Stimulated activated CD4-positive, alpha-beta T cell treated with anti-CD3 and anti-CD28 coated beads, TNF-alpha, amount 100 ng/mL, for 4 hours (primary cell): ENCODE measurements around the gene RBKS.
"Not testable (repeated sequence)": the region's sequence is repeated elsewhere in the genome, so short reads cannot be mapped to it uniquely, and the experiment has no call there.

Experiments
- DNase-seq, 3 experiments: peaks; one replicate each; pipeline ENCODE4 v3.0.0-alpha.2; 2020; ENCODE audit warnings: low read depth in 3 of 3

RBKS gene

DNA sequence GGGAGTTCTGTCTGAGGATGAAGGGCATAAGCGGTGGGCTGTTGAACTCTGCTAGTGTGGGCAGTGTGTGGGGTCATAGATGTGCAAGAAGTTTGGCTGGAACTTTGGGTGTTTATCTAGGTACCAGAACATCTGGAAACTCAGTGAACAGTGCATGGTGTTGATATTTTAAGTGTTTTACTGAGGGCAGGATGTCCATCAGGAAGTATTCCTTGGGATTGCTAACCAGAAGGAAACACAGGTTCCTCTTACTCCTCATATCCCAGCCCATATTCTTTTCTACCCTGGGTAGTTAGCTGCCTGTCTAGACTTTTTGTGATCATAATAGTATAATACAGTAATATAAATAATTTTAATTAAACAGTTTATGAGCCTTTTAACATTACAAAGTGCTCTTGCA is 15.9 kb upstream of the RBKS start:
- DNase-seq: no peak

DNA sequence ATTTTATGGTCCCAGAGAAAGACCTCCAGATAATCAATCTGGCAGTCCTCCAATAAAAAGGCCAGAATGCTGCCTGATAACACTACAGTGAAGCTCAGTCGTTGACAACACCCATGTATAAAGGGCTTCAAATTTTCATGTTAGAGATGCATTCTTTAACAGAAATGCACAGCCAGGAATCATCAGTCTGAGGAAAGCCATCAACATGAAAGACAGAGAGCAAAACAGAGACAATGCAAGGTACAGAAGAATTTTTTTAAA is 14.1 kb upstream of the RBKS start:
- no peak for DNase-seq

DNA sequence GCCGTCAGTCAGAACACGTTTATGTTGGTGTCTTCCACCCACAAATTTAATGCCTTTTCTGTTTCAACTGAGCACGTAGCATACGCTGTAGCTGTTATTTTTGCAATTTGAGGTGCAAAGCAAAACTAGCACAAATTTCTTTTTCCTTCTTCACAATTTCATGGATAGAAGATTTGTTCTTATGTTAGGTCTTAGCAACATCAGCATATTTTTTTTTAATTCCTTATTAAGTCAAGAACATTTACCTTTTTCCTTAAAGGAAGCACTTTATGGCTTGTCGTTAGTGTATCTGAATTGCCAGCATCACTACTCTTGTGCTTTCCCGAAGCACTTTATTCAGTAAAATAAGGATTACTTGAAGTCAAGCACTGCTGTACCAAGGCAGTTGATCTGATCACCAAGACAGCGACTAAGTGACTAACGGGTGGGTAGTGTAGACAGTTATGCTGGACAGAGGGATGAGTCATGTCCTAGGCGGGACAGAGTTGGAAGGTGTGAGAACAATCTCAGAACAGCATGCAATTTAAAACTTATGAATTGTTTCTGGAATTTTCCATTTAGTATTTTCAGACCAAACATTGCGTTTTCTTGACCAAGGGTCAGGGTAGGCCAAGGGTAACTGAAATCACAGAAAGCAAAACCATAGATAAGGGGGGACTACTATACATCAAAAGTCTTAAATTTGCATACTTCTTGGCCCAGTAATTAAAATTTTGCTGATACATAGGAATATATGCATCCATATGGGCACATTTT is 13.6 kb upstream of the RBKS start:
- no peak for DNase-seq

DNA sequence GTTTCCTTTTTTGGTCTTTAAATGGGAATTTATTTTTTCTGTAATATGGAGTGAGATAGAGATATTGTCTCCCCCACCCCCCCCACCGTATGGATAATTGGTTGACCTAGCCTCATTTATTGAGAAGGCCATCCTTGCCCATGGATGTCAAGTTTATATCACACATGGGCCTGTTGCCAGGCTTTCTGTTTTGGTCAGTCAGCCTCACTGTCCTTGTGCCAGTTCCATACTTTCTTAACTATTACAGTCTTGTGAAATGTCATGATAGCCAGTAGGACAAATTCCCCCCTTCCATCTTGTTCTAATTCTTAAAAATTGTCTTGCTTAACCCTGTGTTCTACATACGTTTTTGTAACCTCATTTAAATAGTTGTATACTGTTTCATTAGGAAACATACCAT is 12.8 kb upstream of the RBKS start:
- no peak for DNase-seq

DNA sequence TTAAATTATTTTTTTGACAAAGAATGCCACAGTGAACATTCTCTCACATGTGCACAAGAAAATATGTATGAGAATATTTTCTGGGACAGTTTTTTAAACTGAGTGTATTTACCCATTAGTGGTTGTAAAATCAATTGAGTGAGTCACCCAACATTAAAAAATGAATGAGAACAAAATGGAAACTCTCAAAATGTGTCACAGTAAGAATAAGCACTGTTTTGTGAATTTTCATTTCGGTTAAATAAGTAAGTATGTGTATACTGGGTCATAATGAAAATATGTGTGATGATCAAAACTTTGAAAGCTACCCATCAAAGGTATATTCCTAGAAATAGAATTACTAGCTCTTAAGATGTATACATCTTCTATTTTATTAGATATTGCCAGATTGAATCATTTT is 11.9 kb upstream of the RBKS start:
- no peak for DNase-seq

DNA sequence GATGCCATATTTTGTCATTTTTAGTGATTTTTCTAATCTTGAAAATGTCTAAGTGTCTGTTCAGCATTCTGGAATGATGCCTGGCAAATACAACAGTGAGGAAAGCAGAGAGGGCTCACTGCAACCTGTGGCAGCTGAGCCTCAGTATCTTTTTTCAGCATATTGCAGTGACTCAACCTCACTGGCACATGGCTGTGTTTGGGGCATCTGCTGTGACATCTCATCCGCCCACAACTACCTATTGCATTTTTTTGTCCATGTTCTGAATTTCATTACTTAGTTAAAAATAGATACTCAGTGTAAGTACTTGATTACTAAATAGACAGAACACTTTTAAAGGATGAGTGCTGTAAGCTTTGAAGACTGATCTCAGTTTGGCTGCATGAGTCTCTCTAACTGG is 11.0 kb upstream of the RBKS start:
- no peak for DNase-seq

DNA sequence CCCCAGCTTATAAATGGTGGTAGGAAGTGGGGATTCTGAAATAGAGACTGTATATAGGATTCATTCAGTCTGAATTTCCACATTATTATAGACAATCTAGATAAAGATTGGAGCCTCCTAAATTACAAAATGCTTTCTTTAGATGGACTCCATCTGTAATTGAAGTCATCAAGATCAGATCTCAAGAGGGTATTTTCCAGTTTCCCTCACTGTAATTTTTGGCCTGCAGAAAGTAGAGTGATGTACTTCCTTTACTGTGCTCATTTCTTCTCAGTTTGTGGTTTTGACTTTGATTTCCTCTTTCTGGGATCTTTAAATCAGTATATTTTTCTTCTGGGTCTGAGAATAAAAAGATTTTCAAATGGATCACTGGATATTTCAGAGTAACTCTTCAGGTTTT is 7.5 kb upstream of the RBKS start:
- no peak for DNase-seq

DNA sequence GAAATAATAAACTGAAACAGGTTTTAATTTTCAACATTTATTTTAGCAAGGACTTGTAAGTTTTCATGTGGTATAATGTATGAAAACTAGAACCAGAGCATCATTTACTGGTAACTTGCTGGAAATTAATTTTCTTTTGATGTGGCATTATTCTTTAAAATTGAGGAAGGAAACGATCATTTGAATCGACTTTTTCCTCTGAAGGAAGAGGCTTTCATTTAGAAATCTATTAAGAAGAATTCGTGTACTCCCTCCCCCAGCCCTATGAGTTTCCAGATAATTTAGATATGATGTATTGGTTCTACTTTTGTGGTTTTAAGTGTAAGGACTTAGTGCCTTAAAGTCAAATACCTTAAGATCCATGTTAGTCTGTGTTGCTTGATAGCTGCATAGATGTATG is 2.8 kb upstream of the RBKS start:
- no peak for DNase-seq

DNA sequence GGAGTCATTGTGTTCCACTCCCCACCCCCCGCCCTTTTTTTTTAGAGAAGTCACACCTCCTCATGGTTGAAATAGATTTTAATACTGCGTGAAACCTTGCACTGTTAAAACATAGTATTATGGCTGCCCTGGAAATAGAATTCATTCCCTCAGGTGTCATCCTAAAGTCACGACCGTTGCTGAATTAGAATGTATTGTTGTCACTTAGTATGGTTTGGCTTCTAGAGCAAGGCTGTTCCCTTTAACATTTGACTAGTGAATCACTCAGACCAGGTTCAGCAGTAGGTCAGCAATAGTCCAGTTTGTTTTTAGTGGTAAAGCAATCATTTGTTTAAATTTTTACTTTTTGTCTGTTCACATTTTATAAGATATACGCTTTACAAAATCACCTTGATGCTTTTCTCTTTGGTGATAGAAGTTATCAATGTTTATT is 1.5 kb upstream of the RBKS start:
- no peak for DNase-seq

DNA sequence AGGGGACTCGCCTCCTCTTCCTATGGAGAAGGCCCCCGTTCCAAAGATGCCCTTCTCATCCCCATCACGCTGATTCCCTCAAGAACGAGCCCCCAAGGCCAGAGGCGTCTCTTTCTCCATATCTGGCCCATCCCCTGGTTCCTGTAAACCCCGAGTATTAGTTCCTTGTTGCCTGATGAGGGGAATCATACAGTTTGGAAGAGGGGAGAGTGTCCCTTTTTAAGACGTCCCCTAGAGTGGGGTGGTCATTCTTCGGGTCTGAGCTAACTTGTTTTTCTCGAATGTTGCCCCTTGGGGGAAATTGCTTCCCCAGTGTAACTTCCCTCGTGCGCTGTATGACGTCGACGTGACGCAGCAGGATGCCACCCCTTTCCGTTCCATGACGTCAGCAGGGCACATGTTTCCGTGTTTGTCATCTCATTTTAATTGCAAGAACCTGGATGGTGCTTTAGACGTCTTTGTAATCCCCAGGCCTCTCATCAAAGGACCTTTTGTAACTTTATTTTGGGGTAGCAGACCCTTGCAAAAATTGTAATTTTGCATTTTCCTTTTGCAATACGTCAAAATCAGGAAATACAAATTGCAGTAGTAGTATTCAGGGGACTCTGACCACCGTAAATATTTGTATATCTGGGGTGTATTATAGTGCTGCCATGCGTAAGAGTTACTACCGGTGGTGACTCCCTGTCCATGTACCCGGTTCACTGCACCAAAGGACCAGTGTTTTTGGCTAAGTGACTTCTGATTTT is 911 bp upstream of the RBKS start:
- peak; percentile 56 to 88 (median 82) for DNase-seq

DNA sequence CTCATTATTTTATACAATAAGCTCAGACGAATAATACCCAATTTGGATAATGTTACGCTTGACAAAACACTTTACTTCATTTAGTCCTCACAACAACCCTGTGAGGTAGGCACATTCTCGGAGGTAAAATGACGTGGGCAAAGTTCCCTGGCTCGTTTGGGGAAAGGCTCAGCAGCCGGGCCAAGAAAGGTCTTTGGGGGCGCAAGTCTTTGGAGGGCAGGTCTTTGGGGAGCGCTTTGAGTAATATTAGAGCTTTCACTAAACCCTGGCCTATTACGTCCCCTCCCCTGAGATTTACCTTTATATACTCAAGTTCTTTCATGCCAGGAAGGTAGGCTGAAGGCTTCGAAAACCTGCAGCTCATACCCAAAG is 427 bp downstream of the RBKS start:
- no peak for DNase-seq

DNA sequence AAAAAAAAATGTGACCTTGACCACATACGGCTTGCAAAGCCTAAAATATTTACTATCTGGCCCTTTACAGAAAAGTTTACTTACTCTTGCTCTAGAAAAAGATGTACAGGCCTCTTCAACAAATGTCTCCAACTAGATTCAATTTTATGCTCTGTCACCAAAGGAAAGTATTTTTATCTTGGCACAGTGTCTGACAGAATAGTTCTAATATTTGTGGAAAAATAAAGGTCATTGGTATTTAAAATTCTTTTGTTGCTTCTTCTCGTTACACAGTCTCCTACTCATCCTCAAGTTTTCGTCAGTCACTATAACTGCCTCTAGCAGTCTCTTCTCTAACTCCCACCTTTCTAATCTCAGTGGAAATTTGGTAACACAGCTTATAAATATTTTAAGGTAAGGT is 1.4 kb downstream of the RBKS start:
- DNase-seq: no peak

DNA sequence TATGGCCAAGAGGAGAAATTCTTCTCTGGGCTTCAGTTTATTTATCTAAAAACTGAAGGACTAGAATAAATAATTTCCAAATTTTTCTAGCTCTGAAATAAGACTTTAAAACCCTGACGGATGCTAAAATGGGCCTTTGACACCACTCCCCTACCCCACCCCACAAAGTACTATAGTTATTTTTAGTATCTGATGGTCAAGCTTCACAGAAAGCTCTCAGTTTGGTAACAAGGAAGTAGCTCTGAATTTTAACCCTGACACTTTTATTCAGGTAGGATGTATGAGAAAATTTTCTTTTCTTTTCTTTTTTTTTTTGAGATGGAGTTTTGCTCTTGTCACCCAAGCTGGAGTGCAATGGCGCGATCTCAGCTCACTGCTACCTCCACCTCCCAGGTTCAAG is 2.4 kb downstream of the RBKS start:
- DNase-seq: no peak

DNA sequence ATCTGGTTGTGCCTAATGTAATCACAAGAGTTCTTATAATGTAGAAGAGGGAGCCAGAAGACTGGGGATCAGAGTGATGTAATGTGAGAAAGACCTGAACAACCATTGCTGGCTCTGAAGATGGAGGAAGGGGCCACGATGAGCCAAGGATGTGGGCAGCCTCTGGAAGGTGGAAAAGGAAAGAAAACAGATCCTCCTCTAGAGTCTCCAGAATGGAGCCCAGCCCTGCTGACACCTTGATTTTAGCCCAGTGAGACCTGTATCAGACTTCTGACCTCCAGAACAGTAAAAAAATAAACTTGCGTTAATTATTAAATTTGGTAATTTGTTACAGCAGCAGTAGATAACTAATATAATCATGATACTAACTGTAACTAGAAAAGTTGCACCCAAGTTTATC is 3.1 kb downstream of the RBKS start:
- DNase-seq: no peak

DNA sequence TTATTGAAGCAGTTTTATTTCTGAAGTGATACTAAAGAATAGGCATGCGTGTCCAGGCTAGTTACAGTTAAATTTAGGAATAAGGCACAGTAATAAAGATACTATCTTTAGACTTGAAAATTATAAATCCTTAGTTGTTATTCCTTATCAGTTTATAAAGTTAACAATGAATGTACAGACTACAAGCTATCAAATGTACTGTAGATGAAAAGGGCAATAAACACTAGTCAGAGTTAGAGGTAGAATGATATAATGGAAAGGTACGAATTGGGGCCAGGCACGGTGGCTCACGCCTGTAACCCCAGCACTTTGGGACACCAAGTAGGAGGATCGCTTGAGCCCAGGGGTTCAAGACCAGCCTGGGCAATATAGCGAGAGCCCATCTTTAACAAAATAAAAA is 3.9 kb downstream of the RBKS start:
- no peak for DNase-seq

DNA sequence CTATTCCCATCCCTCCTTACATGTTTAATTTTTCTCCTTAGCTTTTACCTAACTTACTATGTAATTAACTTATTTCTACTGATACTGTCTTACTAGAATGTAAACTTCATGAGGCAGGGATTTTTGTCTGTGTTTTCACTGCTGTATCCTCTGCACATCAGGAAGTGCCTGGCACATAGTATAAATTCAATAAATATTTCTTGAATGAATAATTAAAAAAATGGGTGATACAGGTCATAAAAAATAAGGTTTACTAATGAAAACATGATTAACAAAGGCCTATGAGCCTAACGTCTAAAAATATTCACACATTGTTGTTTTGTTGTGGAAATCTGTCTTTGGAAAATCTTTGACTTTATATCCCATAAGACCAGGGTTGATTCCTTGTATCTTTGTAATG is 4.5 kb downstream of the RBKS start:
- no peak for DNase-seq

DNA sequence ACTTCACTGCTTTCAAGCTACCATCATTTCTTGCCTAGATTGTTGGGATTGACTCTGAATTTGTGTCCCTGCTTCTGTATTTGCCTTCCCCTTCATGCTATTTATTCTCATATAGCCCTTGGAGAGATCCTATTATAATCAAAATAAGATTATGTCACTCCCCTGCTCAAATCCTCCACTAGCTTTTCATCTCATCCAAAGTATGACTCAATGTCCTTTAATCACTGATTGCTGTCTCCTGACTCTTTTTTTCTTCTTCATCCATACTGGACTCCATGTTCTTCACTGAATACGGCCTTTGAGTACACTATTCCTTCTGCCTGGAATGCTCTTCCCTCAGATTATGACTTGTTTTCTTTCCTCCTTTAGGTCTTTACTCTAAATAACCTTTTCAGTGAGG is 5.0 kb downstream of the RBKS start:
- DNase-seq: no peak

DNA sequence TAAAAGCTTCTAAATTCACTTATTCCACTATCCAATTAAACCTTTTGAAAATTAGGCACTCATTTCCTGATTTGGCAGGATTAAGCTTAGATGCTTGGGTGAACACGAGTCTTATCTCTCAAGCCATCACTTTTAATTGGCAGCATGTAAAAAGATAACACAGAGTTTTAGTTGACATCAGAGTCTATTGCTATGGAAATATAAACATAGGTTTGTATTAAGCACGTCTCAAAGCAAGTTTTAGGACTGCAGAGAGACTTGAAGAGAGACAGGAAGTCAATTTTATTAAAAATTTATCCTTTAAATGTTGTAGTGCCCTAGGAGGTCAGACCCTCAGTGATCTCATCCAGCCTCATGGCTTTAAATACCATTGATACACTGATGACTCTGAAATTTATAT is 5.6 kb downstream of the RBKS start:
- DNase-seq: no peak

DNA sequence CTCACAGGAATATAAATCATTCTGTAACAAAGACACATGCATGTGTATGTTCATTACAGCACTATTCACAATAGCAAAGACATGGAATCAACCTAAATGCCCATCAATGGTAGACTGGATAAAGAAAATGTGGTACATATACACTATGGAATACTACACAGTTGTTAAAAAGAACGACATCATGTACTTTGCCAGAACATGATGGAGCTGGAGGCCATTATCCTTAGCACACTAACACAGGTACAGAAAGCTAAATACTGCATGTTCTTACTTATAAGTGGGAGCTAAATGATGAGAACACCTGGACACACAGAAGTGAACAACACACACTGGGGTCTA is 7.6 kb downstream of the RBKS start:
- DNase-seq: not testable (repeated sequence)

DNA sequence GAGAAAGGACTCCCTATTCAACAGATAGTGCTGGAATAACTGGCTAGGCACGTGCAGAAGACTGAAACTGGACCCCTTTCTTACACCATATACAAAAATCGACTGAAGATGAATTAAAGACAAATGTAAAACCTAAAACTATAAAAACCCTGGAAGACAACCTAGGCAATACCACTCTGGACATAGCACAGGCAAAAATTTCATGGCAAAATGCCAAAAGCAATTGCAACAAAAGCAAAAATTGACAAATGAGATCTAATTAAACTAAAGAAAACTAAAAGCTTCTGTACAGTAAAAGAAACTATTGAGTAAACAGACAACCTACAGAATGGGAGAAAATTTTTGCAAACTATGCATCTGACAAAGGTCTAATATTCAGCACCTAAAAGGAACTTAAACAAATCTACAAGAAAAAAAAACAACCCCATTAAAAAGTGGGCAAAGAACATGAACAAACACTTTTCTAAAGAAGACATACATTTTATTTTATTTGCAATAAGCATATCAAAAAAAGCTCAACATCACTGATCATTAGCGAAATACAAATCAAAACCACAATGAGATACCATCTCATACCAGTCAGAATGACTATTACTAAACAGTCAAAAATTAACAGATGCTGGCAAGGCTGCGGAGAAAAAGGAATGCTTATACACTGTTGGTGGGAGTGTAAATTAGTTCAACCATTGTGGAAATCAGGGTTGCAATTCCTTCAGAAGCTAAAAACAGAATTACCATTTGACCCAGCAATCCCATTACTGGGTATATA is 8.2 kb downstream of the RBKS start:
- not testable (repeated sequence) for DNase-seq

DNA sequence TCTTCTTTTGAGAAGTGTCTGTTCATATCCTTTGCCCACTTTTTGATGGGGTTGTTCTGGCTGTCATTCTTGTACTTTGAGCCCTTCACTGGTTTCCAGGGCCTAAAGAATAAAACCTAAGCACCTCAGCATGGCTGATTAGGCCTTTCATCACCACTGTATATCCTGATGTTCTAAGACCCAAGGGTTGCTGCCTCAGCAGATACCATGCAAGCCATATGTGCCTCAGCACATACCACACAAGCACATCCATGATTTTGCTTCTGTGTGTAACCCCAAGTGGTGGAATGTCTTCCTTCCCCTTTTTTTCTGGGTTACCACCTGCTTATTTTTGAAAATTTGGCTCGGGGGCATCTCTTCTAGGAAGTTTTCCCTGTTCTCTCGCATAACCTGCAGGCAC is 11.4 kb downstream of the RBKS start:
- DNase-seq: no peak

DNA sequence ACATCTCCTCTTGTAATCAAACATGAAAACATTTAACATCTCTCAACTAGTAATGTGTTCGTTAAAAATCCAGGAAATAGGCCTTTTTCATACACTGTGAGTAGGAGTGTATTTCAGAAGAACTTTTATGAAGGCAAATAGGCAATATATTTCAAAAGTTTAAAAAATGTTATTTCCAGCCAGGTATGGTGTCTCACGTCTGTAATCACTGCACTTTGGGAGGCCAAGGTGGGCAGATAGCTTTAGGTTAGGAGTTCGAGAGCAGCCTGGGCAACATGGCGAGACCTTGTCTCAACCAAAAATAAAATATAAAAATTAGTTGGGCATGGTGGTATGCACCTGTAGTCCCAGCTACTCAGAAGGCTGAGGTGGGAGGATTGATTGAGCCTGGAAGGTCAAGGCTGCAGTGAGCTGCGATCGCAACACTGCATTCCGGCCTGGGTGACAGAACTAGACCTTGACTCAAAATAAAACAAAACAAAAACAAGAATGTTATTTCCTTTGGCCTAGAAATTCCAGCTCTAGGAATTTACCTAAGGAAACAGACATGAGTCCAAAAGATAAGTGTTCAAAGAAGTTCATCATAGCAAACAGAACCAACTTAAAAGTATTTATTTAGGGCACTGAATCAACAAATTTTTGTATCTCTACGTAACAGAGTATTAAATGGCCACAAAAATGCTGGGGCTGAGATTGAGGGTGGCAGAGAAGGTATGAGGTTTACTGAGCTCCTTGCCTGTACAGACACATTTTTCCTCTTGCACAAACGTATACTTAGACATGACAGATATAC is 14.9 kb downstream of the RBKS start:
- DNase-seq: no peak
